ENCODE data around the gene XPC.

- TF ChIP-seq, protein P1, sequence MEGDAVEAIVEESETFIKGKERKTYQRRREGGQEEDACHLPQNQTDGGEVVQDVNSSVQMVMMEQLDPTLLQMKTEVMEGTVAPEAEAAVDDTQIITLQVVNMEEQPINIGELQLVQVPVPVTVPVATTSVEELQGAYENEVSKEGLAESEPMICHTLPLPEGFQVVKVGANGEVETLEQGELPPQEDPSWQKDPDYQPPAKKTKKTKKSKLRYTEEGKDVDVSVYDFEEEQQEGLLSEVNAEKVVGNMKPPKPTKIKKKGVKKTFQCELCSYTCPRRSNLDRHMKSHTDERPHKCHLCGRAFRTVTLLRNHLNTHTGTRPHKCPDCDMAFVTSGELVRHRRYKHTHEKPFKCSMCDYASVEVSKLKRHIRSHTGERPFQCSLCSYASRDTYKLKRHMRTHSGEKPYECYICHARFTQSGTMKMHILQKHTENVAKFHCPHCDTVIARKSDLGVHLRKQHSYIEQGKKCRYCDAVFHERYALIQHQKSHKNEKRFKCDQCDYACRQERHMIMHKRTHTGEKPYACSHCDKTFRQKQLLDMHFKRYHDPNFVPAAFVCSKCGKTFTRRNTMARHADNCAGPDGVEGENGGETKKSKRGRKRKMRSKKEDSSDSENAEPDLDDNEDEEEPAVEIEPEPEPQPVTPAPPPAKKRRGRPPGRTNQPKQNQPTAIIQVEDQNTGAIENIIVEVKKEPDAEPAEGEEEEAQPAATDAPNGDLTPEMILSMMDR (conservative IDR thresholded peaks at IDR 0.05; ENCODE audit: low read depth, low read length): no peak
- no peak for TF ChIP-seq EZH2 (IDR thresholded peaks at IDR 0.05; ENCODE audit: borderline replicate concordance, low read depth, low read length, poor library complexity, severe bottlenecking)
Measured at GRCh38 chr3:14178247-14179113, at the start of gene XPC, which contains the start of gene LSM3.
